Endothelial cell of umbilical vein (primary cell): ENCODE measurements around the gene ADAMTSL3.

Source experiments
- CTCF ChIP-seq, 2 donors: IDR thresholded peaks; 1 replicate in 1 of 2; 2 replicates in 1 of 2; pipeline ENCODE4 v1.5.1; 2011; ENCODE audit warnings: low read length in 2 of 2, mild to moderate bottlenecking in 2 of 2, moderate library complexity in 2 of 2, control low read depth in 1 of 2, inconsistent platforms in 1 of 2, low read depth in 1 of 2; ENCODE audit not compliant: insufficient read depth in 1 of 2; ENCODE audit errors: extremely low read depth in 1 of 2
- EZH2 ChIP-seq: IDR thresholded peaks from 2 replicates; pipeline ENCODE4 v1.6.1; 2012; ENCODE audit warnings: borderline replicate concordance, low read depth, mild to moderate bottlenecking, moderate library complexity, low read length, inconsistent platforms; ENCODE audit not compliant: severe bottlenecking
- GATA2 ChIP-seq: IDR thresholded peaks from 2 replicates; pipeline ENCODE4 v1.7.0; 2011; ENCODE audit warnings: low read depth, mild to moderate bottlenecking, moderate library complexity, mixed read lengths, low read length; ENCODE audit not compliant: insufficient read length, insufficient read depth
- JUN ChIP-seq: IDR thresholded peaks from 2 replicates; pipeline ENCODE4 v1.6.1; 2011; ENCODE audit warnings: borderline replicate concordance, low read depth; ENCODE audit not compliant: insufficient read length, insufficient read depth
- MAX ChIP-seq: IDR thresholded peaks from 2 replicates; pipeline ENCODE4 v1.6.1; 2011; ENCODE audit not compliant: insufficient read depth, insufficient read length
- MYC ChIP-seq: IDR thresholded peaks from one replicate; pipeline ENCODE4 v1.6.1; 2011; ENCODE audit warnings: mild to moderate bottlenecking, low read depth, low read length
- POLR2A ChIP-seq: IDR thresholded peaks from 2 replicates; pipeline ENCODE4 v1.6.1; 2012; ENCODE audit warnings: low read depth, mild to moderate bottlenecking, control low read depth, low read length
- POLR2AphosphoS5 ChIP-seq: IDR thresholded peaks from 2 replicates; pipeline ENCODE4 v1.6.1; 2012; ENCODE audit warnings: low read depth, mild to moderate bottlenecking, control low read depth, low read length, moderate library complexity; ENCODE audit not compliant: insufficient read depth

GRCh38 chr15:83815506-83815905, 161.6 kb downstream of the ADAMTSL3 start:
- TF ChIP-seq CTCF (IDR thresholded peaks at IDR 0.05; ENCODE audit: extremely low read depth in 1 of 2, insufficient read depth in 1 of 2, low read depth in 1 of 2, low read length in 2 of 2), result no peak
- TF ChIP-seq MAX, result no peak
- TF ChIP-seq EZH2, result no peak
- no peak for TF ChIP-seq POLR2AphosphoS5
- no peak for TF ChIP-seq POLR2A
- TF ChIP-seq JUN, result no peak
- TF ChIP-seq GATA2, result no peak
- no peak for TF ChIP-seq MYC
